Stomach smooth muscle (tissue), 2 donors: ENCODE measurements around the gene FERMT2.
"Not testable (repeated sequence)": the region's sequence is repeated elsewhere in the genome, so short reads cannot be mapped to it uniquely, and the experiment has no call there.

Experiments
- H3K27ac ChIP-seq: one replicate; pipeline ENCODE4 v1.7.0; 2013; ENCODE audit warnings: mild to moderate bottlenecking, low read length, inconsistent platforms
- H3K27me3 ChIP-seq, 2 donors: one replicate each; pipeline ENCODE4 v1.7.0; 2013; ENCODE audit warnings: low read length in 2 of 2; ENCODE audit not compliant: insufficient read depth in 2 of 2, control insufficient read depth in 1 of 2
- H3K36me3 ChIP-seq, 2 donors: one replicate each; pipeline ENCODE4 v1.7.0; 2013; ENCODE audit warnings: low read length in 2 of 2; ENCODE audit not compliant: control insufficient read depth in 2 of 2, insufficient read depth in 2 of 2
- H3K4me1 ChIP-seq: one replicate; pipeline ENCODE4 v1.7.0; 2013; ENCODE audit warnings: low read length; ENCODE audit not compliant: control insufficient read depth, insufficient read depth
- H3K4me3 ChIP-seq, 2 donors: one replicate each; pipeline ENCODE4 v1.7.0; 2013; ENCODE audit warnings: low read length in 2 of 2
- H3K9ac ChIP-seq, 2 donors: one replicate each; pipeline ENCODE4 v1.7.0; 2013; ENCODE audit warnings: low read length in 2 of 2, mild to moderate bottlenecking in 1 of 2
- H3K9me3 ChIP-seq, 2 donors: one replicate each; pipeline ENCODE4 v1.7.0; 2013; ENCODE audit warnings: low read length in 2 of 2; ENCODE audit not compliant: control insufficient read depth in 2 of 2
- donor health status: healthy.
- donor health status: Pancreatic carcinoma.

Gene FERMT2

DNA sequence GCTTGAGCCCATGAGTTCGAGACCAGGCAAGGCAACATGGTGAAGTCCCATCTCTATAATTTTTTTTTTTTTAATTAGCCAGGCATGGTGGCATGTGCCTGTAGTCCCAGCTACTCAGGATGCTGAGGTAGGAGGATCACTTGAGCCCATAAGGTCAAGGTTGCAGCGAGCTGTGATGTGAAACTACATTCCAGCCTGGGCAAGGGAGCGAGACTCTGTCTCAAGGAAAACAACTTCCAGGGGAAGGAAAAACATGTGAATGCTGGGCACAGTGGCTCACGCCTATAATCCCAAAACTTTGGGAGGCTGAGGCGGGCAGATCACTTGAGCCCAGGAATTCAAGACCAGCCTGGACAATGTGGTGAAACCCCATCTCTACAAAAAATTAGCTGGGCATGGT is 30.4 kb downstream of the FERMT2 start:
- Histone ChIP-seq H3K4me1 (peaks cover 22% of the 10 kb centered on the region), H3K36me3 (peaks cover 4 to 16% of the 10 kb centered on the region in 2 donors)
- not testable (repeated sequence) for H3K9me3 ChIP-seq, H3K4me3 ChIP-seq, H3K27ac ChIP-seq, H3K27me3 ChIP-seq, H3K9ac ChIP-seq

DNA sequence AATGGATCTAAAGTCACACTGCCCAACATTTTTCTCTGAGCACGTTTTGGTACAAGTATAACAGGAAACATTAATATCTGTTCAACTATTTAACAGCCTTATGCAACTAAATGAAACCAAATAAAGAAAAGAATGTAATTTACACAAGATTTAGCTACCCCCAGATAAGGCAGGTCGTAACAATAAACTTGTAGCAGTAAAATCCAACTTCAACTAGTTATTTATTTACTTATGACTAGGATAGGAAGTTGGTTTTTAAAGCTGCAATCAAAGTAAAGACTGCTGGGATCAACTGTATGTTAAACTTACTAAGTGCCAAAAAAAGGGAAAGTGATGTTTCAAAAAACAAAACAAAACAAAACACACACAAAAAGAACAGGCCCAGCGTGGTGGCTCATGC is 30.9 kb downstream of the FERMT2 start:
- Histone ChIP-seq H3K9me3 (no peaks in the 10 kb centered on the region), H3K4me1 (peaks cover 22% of the 10 kb centered on the region), H3K27me3 (no peaks in the 10 kb centered on the region), H3K27ac (no peak overlapping the region), H3K9ac (no peak overlapping the region), H3K4me3 (no peak overlapping the region), H3K36me3 (peaks cover 4 to 18% of the 10 kb centered on the region in 2 donors)

- no peak overlapping the region for H3K4me3 ChIP-seq
- H3K27me3 ChIP-seq, result no peaks in the 10 kb centered on the region
- H3K9ac ChIP-seq, result peak overlapping the region in 1 of 2 donors; percentile 24
- peaks cover 15% of the 10 kb centered on the region for H3K4me1 ChIP-seq
- no peak overlapping the region for H3K27ac ChIP-seq
- peaks cover 9 to 18% of the 10 kb centered on the region in 2 donors for H3K36me3 ChIP-seq
- no peaks in the 10 kb centered on the region for H3K9me3 ChIP-seq
These were observed 32.4 kb downstream of the FERMT2 start for GRCh38 chr14:52918486-52918885.

- Histone ChIP-seq H3K9me3 (no peaks in the 10 kb centered on the region), H3K4me1 (peaks cover 11% of the 10 kb centered on the region), H3K4me3 (no peak overlapping the region), H3K27ac (no peak overlapping the region), H3K36me3 (peaks cover 9 to 18% of the 10 kb centered on the region in 2 donors), H3K27me3 (no peaks in the 10 kb centered on the region), H3K9ac (no peak overlapping the region)
These were observed 33.1 kb downstream of the FERMT2 start for GRCh38 chr14:52917735-52918134.

DNA sequence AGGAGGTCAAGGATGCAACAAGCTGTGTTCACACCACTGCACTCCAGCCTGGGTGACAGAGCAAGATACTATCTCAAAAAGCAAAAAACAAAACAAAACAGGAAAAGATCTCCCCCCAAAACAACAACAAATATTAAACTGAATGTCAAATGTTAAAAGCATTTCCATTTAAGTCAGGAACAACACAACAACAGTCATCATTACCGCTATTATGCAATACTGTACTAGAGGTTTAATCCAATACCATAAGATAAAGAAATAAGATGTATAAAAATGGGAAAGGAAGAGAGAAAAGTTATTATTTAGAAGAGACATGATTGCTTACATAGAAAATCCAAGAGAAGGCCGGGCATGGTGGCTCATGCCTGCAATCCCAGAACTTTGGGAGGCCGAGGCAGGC is 36.6 kb downstream of the FERMT2 start:
- peaks cover 12% of the 10 kb centered on the region for H3K4me1 ChIP-seq
- no peak overlapping the region for H3K4me3 ChIP-seq

GRCh38 chr14:52913271-52913670 is 37.6 kb downstream of the FERMT2 start:
- H3K27ac ChIP-seq, result no peak overlapping the region

More for the DNA sequence above, 36.6 kb downstream of the FERMT2 start:
- no peak overlapping the region for H3K9ac ChIP-seq
- H3K36me3 ChIP-seq, result peaks cover 9 to 18% of the 10 kb centered on the region in 2 donors
- H3K9me3 ChIP-seq, result no peaks in the 10 kb centered on the region
- H3K27me3 ChIP-seq, result no peaks in the 10 kb centered on the region
- no peak overlapping the region for H3K27ac ChIP-seq

DNA sequence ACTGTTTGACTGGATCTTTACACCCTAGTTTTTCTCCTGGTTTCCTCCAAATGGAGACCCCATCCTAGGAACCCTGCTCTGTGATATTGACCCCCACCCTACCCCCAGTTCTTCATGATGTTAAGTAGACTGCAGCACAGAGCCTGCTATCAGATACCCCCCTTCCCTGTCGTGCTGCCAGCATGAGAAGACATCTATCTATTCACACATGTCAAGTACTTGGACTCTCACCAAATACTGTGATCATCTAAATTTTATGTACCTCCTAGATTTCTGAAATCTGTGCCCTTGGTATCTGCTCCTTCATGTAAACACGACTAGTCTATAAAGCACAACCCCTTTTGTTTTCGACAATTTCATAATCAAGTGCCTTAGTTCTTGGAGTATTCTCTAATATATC is 38.9 kb downstream of the FERMT2 start:
- peaks cover 7% of the 10 kb centered on the region for H3K4me1 ChIP-seq
- H3K27ac ChIP-seq, result no peak overlapping the region

More at GRCh38 chr14:52913271-52913670, 37.6 kb downstream of the FERMT2 start:
- no peaks in the 10 kb centered on the region for H3K27me3 ChIP-seq
- peaks cover 13 to 15% of the 10 kb centered on the region in 2 donors for H3K36me3 ChIP-seq
- no peaks in the 10 kb centered on the region for H3K9me3 ChIP-seq
- no peak overlapping the region for H3K9ac ChIP-seq
- peaks cover 5% of the 10 kb centered on the region for H3K4me1 ChIP-seq
- no peak overlapping the region for H3K4me3 ChIP-seq

GRCh38 chr14:52910572-52910971 is 40.3 kb downstream of the FERMT2 start:
- Histone ChIP-seq H3K27me3 (no peaks in the 10 kb centered on the region), H3K27ac (no peak overlapping the region), H3K4me3 (peak overlapping the region in 1 of 2 donors; percentile 35), H3K36me3 (peaks cover 9% of the 10 kb centered on the region in 2 donors), H3K4me1 (peaks cover 14% of the 10 kb centered on the region), H3K9me3 (no peaks in the 10 kb centered on the region), H3K9ac (no peak overlapping the region)

More for the DNA sequence above, 38.9 kb downstream of the FERMT2 start:
- Histone ChIP-seq H3K36me3 (peaks cover 9 to 10% of the 10 kb centered on the region in 2 donors), H3K9me3 (no peaks in the 10 kb centered on the region), H3K4me3 (no peak overlapping the region), H3K27me3 (no peaks in the 10 kb centered on the region), H3K9ac (no peak overlapping the region)

DNA sequence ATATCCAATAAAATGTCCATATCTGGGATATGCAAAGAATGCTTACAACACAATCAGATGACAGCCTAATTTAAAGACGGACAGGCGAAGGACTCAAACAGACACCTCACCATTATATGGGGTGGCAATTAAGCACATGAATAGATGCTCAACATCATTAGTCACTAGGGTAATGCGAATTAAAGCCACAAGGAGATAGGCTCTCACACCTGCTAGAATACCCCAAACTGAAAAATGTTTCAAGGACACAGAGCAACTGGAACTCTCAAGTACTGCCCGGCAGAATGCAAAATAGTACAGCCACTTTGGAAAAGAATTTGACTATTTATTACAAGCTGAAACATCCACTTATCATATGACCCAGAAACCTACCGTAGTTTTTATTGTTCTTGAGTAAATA is 42.9 kb downstream of the FERMT2 start:
- Histone ChIP-seq H3K4me1 (peaks cover 14% of the 10 kb centered on the region), H3K27ac (no peak overlapping the region)

GRCh38 chr14:52906141-52906601 is 44.7 kb downstream of the FERMT2 start:
- Histone ChIP-seq H3K4me3 (peak overlapping the region in 1 of 2 donors; percentile 22), H3K9me3 (no peaks in the 10 kb centered on the region), H3K4me1 (peaks cover 14% of the 10 kb centered on the region), H3K27me3 (no peaks in the 10 kb centered on the region), H3K9ac (no peak overlapping the region), H3K27ac (peak overlapping the region; percentile 41), H3K36me3 (peaks cover 7 to 13% of the 10 kb centered on the region in 2 donors)

More for the DNA sequence above, 42.9 kb downstream of the FERMT2 start:
- Histone ChIP-seq H3K9me3 (no peaks in the 10 kb centered on the region), H3K36me3 (peaks cover 4 to 7% of the 10 kb centered on the region in 2 donors), H3K4me3 (no peak overlapping the region), H3K9ac (no peak overlapping the region), H3K27me3 (no peaks in the 10 kb centered on the region)

GRCh38 chr14:52902971-52903619 is 47.8 kb downstream of the FERMT2 start:
- H3K36me3 ChIP-seq, result peaks cover 9 to 13% of the 10 kb centered on the region in 2 donors
- no peak overlapping the region for H3K27ac ChIP-seq
- no peaks in the 10 kb centered on the region for H3K9me3 ChIP-seq
- peaks cover 16% of the 10 kb centered on the region for H3K4me1 ChIP-seq
- no peak overlapping the region for H3K9ac ChIP-seq
- no peaks in the 10 kb centered on the region for H3K27me3 ChIP-seq
- H3K4me3 ChIP-seq, result no peak overlapping the region
